Glutamatergic neuron (in vitro differentiated cells): Measurements from ENCODE around the gene HADHA. TPM values are rescaled to one million over a fixed set of nuclear protein-coding genes. Genes with fewer than 3 reads are reported as not detected.

Source experiments
- DNase-seq: peaks from one replicate; pipeline ENCODE4 v3.0.0; 2022
- H3K27ac Mint-ChIP-seq: one replicate; pipeline ENCODE4 v1.8.0; 2020; ENCODE audit warnings: mild to moderate bottlenecking, mixed read lengths, inconsistent platforms; ENCODE audit not compliant: unreplicated experiment
- H3K27me3 Mint-ChIP-seq: one replicate; pipeline ENCODE4 v1.8.0; 2020; ENCODE audit warnings: mild to moderate bottlenecking, moderate library complexity, mixed read lengths, inconsistent platforms; ENCODE audit not compliant: unreplicated experiment
- H3K36me3 Mint-ChIP-seq: one replicate; pipeline ENCODE4 v1.8.0; 2020; ENCODE audit warnings: mild to moderate bottlenecking, mixed read lengths, inconsistent platforms; ENCODE audit not compliant: unreplicated experiment
- H3K4me1 Mint-ChIP-seq: one replicate; pipeline ENCODE4 v1.8.0; 2020; ENCODE audit warnings: mild to moderate bottlenecking, low read depth, mixed read lengths, inconsistent platforms; ENCODE audit not compliant: unreplicated experiment
- H3K4me3 Mint-ChIP-seq: one replicate; pipeline ENCODE4 v1.8.0; 2020; ENCODE audit warnings: mild to moderate bottlenecking, mixed read lengths, inconsistent platforms; ENCODE audit not compliant: unreplicated experiment
- H3K9me3 Mint-ChIP-seq: one replicate; pipeline ENCODE4 v1.8.0; 2020; ENCODE audit warnings: mild to moderate bottlenecking, moderate library complexity, mixed read lengths, inconsistent platforms; ENCODE audit not compliant: unreplicated experiment
- total RNA-seq: library from RNA; stranded (reverse); fragmentation: NEBNext Ultra II Directional; extraction: Animal tissue kit (Norgen Biotek cat#: 25700); gene quantifications from one replicate; pipeline ENCODE4 v1.2.1, GENCODE V29; 2021; ENCODE audit not compliant: unreplicated experiment
- TF ChIP-seq, protein P1 (sequence below): fragments of 200-600 bp; sonication (generic); IDR thresholded peaks from one replicate; pipeline ENCODE4 v1.5.0; 2021; ENCODE audit not compliant: partially characterized antibody, unreplicated experiment

Gene HADHA
- total RNA-seq, 1 donor from 2014 or later, result 89.8 TPM

DNA sequence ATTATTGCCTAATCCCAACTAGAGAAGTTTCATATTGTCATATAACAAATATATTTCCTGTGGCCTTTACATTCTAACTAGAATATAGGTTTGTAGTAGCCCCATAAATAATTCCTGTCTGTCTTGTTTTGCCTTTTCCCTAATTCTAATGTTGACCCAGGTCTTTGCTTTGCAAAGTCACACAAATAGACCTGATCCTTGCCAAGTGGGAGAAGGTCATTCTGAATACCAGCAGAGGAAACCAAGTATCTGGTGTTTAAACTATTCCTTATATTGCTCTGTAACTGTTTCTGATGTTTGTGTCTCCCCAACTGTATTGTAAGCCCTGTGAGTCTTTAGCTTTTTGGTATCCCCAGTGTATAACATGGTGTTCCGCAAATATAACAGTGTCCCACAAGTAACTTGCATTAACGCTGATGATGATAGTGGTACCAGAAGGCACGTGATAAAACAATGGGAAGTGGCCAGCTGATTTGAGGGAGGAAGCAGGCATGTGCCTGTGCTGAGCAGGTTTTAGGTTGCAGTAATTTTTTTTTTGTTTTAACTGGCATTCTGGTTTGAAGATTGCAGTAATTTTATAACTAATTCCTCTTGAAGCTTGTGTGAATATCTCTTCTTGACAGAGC lies 11.4 kb upstream of the HADHA start:
- H3K27ac Mint-ChIP-seq, result no peak overlapping the region
- DNase-seq, result no peak
- no peaks in the 10 kb centered on the region for H3K27me3 Mint-ChIP-seq
- H3K9me3 Mint-ChIP-seq, result peaks cover 2% of the 10 kb centered on the region
- H3K36me3 Mint-ChIP-seq, result peaks cover 16% of the 10 kb centered on the region
- TF ChIP-seq, protein P1, sequence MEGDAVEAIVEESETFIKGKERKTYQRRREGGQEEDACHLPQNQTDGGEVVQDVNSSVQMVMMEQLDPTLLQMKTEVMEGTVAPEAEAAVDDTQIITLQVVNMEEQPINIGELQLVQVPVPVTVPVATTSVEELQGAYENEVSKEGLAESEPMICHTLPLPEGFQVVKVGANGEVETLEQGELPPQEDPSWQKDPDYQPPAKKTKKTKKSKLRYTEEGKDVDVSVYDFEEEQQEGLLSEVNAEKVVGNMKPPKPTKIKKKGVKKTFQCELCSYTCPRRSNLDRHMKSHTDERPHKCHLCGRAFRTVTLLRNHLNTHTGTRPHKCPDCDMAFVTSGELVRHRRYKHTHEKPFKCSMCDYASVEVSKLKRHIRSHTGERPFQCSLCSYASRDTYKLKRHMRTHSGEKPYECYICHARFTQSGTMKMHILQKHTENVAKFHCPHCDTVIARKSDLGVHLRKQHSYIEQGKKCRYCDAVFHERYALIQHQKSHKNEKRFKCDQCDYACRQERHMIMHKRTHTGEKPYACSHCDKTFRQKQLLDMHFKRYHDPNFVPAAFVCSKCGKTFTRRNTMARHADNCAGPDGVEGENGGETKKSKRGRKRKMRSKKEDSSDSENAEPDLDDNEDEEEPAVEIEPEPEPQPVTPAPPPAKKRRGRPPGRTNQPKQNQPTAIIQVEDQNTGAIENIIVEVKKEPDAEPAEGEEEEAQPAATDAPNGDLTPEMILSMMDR, result no peak
- no peaks in the 10 kb centered on the region for H3K4me1 Mint-ChIP-seq
- no peak overlapping the region for H3K4me3 Mint-ChIP-seq

DNA sequence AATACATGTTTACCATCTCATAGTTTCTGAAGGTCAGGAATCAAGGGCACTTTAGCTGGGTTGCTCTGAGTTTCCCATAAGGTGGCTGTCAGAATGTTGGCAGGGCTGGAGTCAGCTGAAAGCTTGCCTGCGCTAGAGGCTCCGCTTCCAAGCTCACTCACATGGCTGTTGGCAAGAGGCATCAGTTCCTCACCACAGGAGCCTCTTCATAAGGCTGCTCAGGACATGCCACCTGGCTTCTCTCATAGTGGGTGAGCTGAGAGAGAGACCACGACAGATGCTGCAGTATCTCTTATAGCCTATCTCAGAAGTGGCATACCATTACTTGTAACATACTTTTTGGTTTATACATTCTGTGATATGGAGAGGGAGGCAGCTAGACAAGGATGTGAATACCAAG lies 7.5 kb upstream of the HADHA start:
- Mint-ChIP-seq H3K4me1 (peaks cover 4% of the 10 kb centered on the region), H3K9me3 (no peaks in the 10 kb centered on the region), H3K4me3 (no peak overlapping the region), H3K36me3 (no peaks in the 10 kb centered on the region), H3K27me3 (no peaks in the 10 kb centered on the region), H3K27ac (no peak overlapping the region)
- DNase-seq, result no peak
- TF ChIP-seq, protein P1, result no peak

DNA sequence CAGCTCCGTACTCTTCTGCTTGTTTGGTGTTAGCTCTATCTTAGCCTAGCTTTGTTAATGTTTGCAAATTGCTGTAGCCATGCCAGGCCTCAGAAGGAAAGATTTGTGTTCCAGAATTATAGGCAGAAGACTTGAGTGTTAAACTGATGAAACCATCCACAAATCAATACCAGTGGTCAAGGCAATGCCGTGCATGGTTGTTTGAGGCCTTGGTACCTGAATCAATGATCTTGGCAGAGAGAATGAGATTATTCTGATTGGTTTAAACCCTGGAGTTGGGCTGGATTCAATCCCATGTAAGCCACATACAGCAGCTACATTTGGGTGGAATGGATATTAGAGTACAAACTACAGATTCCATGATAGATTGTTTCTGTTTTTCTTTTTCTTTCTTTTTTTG lies 5.2 kb upstream of the HADHA start:
- Mint-ChIP-seq H3K36me3 (no peaks in the 10 kb centered on the region), H3K27me3 (no peaks in the 10 kb centered on the region), H3K27ac (no peak overlapping the region), H3K4me3 (no peak overlapping the region), H3K9me3 (peaks cover 4% of the 10 kb centered on the region), H3K4me1 (peaks cover 4% of the 10 kb centered on the region)
- TF ChIP-seq, protein P1, result no peak
- no peak for DNase-seq

DNA sequence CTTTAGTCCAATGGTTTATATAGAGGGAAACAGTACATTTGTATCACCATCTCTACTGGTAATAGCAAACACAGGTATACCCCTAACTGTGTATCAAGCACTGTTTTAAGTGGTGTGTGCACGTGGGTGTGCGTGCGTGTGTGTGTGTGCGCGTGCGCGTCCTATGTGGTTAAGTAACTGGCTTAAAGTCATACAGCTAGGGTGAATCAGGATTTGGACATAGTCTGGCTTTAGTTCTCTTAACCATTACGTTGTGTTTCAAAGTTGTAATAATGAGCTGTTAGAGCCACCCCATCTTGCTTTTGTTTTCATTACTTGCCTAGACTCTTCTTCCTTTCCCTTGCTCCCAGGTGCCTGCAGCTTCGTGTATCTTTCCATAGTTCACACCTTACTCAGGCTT lies 2.4 kb upstream of the HADHA start:
- TF ChIP-seq, protein P1, result no peak
- Mint-ChIP-seq H3K36me3 (no peaks in the 10 kb centered on the region), H3K4me3 (peak overlapping the region; percentile 8), H3K27me3 (no peaks in the 10 kb centered on the region), H3K4me1 (peaks cover 9% of the 10 kb centered on the region), H3K27ac (no peak overlapping the region), H3K9me3 (peaks cover 4% of the 10 kb centered on the region)
- DNase-seq, result no peak

DNA sequence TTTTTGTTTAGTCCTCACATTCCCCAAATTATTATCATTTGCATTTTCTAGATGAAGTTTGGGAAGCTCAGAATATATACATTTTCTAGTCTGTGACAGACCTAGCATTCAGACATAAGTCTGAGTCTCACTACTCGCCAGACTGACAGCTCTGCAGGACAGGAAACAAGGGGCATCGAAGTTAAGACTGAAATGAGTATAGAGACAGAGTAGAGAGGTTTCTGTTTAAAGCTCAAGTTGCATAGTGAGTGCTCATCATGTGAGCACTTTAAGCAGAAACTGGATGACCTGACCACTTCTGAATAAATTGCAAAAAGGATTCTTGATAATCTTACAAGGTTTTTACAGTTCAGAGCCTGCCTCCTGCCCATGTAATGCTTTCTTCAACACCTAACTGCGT lies 1.4 kb upstream of the HADHA start:
- Mint-ChIP-seq H3K27ac (peak overlapping the region; percentile 93), H3K27me3 (no peaks in the 10 kb centered on the region), H3K36me3 (no peaks in the 10 kb centered on the region), H3K9me3 (peaks cover 4% of the 10 kb centered on the region), H3K4me3 (peak overlapping the region; percentile 96), H3K4me1 (peaks cover 9% of the 10 kb centered on the region)
- TF ChIP-seq, protein P1, result no peak
- DNase-seq, result no peak
